ENCODE measurements around the gene NMRK2.
"Not testable (repeated sequence)": the region's sequence is repeated elsewhere in the genome, so short reads cannot be mapped to it uniquely, and the experiment has no call there.

NMRK2 gene

DNA sequence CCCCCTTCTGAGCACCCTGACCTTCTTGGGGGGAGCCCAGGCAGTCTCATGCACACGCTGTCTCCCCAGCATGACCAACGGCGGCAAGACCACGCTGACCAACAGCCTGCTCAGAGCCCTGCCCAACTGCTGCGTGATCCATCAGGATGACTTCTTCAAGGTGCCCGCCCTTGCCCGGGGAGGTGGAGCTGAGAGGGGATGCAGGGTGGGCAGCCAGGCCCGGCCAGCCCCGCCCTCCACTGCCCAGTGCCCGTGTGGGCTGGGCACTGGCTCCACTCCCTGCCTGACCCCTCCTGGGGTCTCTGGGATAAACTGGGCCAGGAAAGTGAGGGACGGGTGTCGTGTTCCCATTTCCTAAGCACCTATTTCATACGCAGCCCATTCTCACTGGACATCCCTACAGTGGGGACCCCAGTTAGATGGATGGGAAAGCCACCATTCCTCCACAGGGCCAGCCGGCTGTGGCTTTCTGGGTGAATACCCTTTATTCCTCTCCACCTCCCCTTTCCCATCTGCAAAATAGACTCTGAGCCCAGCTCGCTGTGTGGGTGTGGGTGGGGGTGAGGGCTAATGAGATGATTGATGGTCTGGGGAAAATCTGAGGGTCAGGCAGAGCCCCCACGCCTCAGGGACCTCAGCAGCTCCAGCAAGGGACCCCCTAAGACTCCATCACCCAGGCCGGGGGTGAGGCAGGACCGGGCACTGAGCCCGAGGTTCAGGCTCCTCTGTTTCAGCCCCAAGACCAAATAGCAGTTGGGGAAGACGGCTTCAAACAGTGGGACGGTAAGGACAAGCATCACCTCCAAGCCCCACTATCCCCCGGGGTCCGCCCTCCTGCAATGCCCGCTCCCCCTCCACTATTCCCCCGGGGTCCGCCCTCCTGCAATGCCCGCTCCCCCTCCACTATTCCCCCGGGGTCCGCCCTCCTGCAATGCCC is 3.9 kb downstream of the NMRK2 start:
- no peak for DNase-seq (ENCODE audit: low read depth)

DNA sequence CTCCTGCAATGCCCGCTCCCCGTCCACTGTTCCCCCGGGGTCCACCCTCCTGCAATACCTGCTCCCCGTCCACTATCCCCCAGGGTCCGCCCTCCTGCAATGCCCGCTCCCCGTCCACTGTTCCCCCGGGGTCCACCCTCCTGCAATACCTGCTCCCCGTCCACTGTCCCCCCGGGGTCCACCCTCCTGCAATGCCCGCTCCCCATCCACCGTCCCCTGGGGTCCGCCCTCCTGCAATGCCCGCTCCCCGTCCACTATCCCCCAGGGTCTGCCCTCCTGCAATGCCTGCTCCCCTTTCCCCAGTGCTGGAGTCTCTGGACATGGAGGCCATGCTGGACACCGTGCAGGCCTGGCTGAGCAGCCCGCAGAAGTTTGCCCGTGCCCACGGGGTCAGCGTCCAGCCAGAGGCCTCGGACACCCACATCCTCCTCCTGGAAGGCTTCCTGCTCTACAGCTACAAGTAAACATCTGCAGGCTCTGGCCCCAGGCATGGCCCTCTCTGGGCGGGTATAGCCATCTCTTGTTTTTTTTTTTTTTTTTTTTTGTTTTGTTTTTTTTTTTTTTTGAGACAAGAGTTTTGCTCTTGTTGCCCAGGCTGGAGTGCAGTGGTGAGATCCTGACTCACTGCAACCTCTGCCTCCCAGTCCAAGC is 5.6 kb downstream of the NMRK2 start:
- not testable (repeated sequence) for DNase-seq (ENCODE audit: low read depth)

GRCh38 chr19:3942790-3943409 is 10.0 kb downstream of the NMRK2 start:
- no peak for DNase-seq (ENCODE audit: low read depth)

GRCh38 chr19:3944018-3944721 is 11.3 kb downstream of the NMRK2 start:
- no peak for DNase-seq (ENCODE audit: low read depth)

GRCh38 chr19:3945838-3946237 is 13.0 kb downstream of the NMRK2 start:
- DNase-seq (ENCODE audit: low read depth): no peak

DNA sequence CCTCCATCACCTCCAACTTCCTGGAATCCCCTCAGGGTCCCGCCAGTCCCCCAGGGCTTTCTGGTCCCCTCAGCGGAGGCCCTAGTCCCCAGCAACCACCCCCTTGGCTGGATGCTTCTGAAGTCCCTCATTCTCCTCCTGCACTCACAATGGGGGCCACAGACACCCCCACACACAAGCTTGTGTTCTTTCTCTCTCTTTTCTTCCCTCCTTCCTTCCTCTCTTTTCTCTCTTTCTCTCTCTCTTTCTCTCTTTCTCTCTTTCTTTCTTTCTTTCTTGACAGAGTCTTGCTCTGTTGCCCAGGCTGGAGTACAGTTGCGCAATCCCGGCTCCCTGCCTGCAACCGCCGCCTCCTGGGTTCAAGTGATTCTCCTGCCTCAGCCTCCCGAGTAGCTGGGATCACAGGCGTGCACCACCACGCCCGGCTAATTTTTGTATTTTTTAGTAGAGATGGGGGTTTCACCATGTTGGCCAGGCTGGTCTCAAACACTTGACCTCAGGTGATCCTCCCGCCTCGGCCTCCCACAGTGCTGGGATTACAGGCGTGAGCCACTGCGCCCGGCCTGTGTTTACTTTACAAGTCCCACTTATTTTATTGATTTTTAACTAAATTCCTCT is 14.6 kb downstream of the NMRK2 start:
- not testable (repeated sequence) for DNase-seq (ENCODE audit: low read depth)

DNA sequence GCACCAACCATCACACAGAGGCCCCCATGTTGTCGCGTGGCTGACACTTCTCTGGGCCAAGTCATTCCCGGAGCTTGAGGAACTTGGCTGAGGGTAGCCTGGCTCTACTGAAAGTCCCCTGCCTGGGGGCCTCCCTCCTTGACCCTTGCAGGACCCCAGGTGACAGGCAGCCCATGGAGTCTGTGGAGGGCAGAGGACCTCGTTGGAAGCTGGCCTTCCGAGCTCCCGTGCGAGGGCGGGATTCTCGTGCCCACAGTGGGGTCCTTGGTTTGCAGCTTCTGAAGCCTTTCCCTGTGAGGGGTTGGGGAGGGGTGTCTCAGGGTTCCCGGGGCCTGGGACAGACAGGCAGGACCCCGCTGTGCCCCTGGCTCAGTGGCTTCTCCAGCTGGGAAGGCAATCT is 16.4 kb downstream of the NMRK2 start:
- no peak for DNase-seq (ENCODE audit: low read depth)

- no peak for DNase-seq (ENCODE audit: low read depth)
Measured at GRCh38 chr19:3949997-3950859, 17.4 kb downstream of the NMRK2 start.

GRCh38 chr19:3950871-3951861 is 18.3 kb downstream of the NMRK2 start:
- DNase-seq (ENCODE audit: low read depth): no peak

GRCh38 chr19:3952755-3953276 is 19.9 kb downstream of the NMRK2 start:
- DNase-seq (ENCODE audit: low read depth): not testable (repeated sequence)

DNA sequence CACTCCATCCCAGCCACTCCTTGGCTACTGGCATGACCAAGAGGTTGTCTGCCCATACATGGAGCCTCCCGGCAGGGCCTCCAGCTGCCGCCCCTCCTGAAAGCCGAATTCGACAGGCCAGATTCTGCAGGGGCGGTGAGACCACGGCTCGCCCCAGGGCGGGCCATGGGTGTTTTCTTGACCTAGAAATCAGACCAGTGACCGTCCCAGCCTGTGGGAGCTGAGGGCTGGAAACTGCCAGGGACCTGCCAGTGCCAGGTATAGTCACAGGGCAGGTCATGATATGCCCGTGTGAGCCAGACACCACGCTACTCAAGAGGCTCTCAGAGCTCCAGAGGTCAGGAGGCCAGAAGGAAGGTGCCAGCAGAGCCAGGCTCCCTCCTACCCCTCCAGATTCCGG is 21.2 kb downstream of the NMRK2 start:
- no peak for DNase-seq (ENCODE audit: low read depth)

GRCh38 chr19:3955276-3955675 is 22.4 kb downstream of the NMRK2 start:
- not testable (repeated sequence) for DNase-seq (ENCODE audit: low read depth)

GRCh38 chr19:3955688-3956087 is 22.8 kb downstream of the NMRK2 start:
- no peak for DNase-seq (ENCODE audit: low read depth)

- DNase-seq (ENCODE audit: low read depth): no peak
Measured at GRCh38 chr19:3958836-3959765, 26.2 kb downstream of the NMRK2 start.

- DNase-seq (ENCODE audit: low read depth): no peak
Measured at GRCh38 chr19:3959766-3960131, 26.9 kb downstream of the NMRK2 start.

DNA sequence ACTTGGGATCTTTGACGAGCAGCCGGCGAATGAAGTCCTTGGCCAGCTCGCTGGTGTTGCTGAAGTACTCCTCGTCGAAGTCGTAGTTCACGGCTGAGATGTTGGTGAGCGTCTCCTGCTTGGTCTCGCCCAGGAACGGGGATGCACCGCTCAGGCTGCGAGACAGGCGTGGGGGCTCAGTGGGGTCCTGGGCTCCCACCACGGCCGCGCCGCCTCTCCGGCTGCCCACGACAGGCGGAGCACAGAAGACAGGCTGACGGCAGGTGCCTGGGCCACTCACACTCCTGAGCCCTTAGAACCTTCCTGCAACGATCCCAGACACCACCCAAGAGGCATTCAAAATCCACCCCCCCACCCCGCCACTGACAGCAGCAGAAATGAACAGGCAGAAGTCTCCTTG is 28.1 kb downstream of the NMRK2 start:
- no peak for DNase-seq (ENCODE audit: low read depth)

DNA sequence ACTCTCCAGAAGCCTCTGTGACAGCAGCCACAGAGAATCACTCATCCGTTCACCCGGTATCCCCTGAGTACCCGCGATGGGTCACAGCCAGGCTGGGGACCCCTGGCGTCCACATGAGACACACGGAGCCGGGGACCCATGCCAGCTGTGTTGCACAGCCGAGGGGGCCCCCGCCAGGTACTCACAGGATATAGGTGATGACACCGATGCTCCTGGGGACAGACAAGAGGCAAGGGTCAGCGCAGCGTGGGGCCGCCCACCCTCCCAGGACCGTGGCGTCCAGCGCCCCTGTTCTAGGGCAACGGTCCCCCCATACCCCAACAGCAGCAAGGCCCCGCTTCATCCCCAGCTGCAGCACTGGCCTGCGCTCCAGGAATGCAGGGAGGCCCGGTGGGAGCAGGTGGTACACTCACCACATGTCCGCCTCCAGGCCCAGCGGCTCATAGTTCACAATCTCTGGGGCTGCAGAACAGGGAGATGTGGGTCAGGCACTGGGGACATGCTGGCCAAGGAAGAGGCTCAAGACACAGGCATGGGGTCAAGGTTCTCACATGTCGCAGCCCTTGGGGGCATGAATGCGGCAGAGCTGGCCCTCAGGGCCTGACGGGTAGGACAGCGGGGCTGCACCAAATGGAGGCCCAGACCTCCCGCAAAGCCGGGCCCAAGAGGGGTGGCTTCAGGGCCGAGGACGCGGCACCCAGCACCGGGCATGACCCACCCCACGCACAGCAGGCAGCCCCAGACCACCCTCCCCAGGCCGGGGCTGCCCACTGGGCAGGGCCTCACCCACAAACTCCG is 30.8 kb downstream of the NMRK2 start:
- no peak for DNase-seq (ENCODE audit: low read depth)
